Tibial nerve (tissue), 3 donors: ENCODE results near the gene TNP2.

ENCODE experiments used
- CTCF ChIP-seq, 5 experiments: fragments of 200-600 bp in 3 of 5; fragments of 450-650 bp in 2 of 5; sonication (generic) in 3 of 5; IDR thresholded peaks; one replicate each; pipeline ENCODE4 v1.5.1; 2016 to 2019; ENCODE audit warnings: antibody characterized with exemption in 5 of 5, mild to moderate bottlenecking in 3 of 5, moderate library complexity in 2 of 5
- POLR2A ChIP-seq, 2 donors: fragments of 450-650 bp; IDR thresholded peaks; one replicate each; pipeline ENCODE4 v1.6.1; 2017; ENCODE audit warnings: antibody characterized with exemption in 2 of 2, mild to moderate bottlenecking in 2 of 2, moderate library complexity in 2 of 2

- TF ChIP-seq CTCF (IDR thresholded peaks at IDR 0.05) = no peak
- no peak for TF ChIP-seq POLR2A (IDR thresholded peaks at IDR 0.05)
Measured at GRCh38 chr16:11278681-11279628, 9.8 kb upstream of the TNP2 start.
